Measurements from ENCODE around the gene FKBP5.

Gene FKBP5

GRCh38 chr6:35678021-35678654 is 10.6 kb downstream of the FKBP5 start:
- Histone ChIP-seq H3K9me3 (ENCODE audit: insufficient read depth, low read length, severe bottlenecking) (no peaks in the 10 kb centered on the region), H3K79me2 (ENCODE audit: insufficient read depth, low read length) (no peaks in the 10 kb centered on the region), H3K27me3 (ENCODE audit: insufficient read depth, low read length, poor library complexity) (peaks cover 38% of the 10 kb centered on the region), H3K4me3 (ENCODE audit: low read depth in 1 of 2, low read length in 2 of 2) (no peak overlapping the region), H3K36me3 (ENCODE audit: insufficient read depth, low read length) (no peaks in the 10 kb centered on the region), H3K4me2 (ENCODE audit: insufficient read depth, low read length) (no peak overlapping the region), H2AFZ (ENCODE audit: low read depth, low read length) (no peak overlapping the region), H3K27ac (ENCODE audit: low read length) (no peak overlapping the region), H3K9ac (ENCODE audit: low read depth, low read length) (no peak overlapping the region), H4K20me1 (ENCODE audit: insufficient read depth, low read length) (no peaks in the 10 kb centered on the region), H3K4me1 (ENCODE audit: insufficient read depth, low read length) (no peaks in the 10 kb centered on the region)
- no peak for DNase-seq
- no peak for TF ChIP-seq CTCF (IDR thresholded peaks at IDR 0.05; ENCODE audit: borderline replicate concordance, extremely low read depth, low read length, poor library complexity, severe bottlenecking)
- no peak for TF ChIP-seq EZH2 (IDR thresholded peaks at IDR 0.05; ENCODE audit: borderline replicate concordance, low read depth, low read length, severe bottlenecking)
- ATAC-seq (ENCODE audit: insufficient read depth, low read depth) = no peak

- no peaks in the 10 kb centered on the region for H3K4me1 ChIP-seq (ENCODE audit: insufficient read depth, low read length)
- no peak overlapping the region for H3K4me3 ChIP-seq (ENCODE audit: low read depth in 1 of 2, low read length in 2 of 2)
- no peak overlapping the region for H3K27ac ChIP-seq (ENCODE audit: low read length)
- no peaks in the 10 kb centered on the region for H3K9me3 ChIP-seq (ENCODE audit: insufficient read depth, low read length, severe bottlenecking)
- TF ChIP-seq CTCF (IDR thresholded peaks at IDR 0.05; ENCODE audit: borderline replicate concordance, extremely low read depth, low read length, poor library complexity, severe bottlenecking) (no peak), EZH2 (IDR thresholded peaks at IDR 0.05; ENCODE audit: borderline replicate concordance, low read depth, low read length, severe bottlenecking) (no peak)
- H4K20me1 ChIP-seq (ENCODE audit: insufficient read depth, low read length) = no peaks in the 10 kb centered on the region
- H3K4me2 ChIP-seq (ENCODE audit: insufficient read depth, low read length) = no peak overlapping the region
- no peak overlapping the region for H2AFZ ChIP-seq (ENCODE audit: low read depth, low read length)
- no peak for ATAC-seq (ENCODE audit: insufficient read depth, low read depth)
- H3K36me3 ChIP-seq (ENCODE audit: insufficient read depth, low read length) = no peaks in the 10 kb centered on the region
- no peaks in the 10 kb centered on the region for H3K79me2 ChIP-seq (ENCODE audit: insufficient read depth, low read length)
- no peak for DNase-seq
- H3K27me3 ChIP-seq (ENCODE audit: insufficient read depth, low read length, poor library complexity) = peaks cover 38% of the 10 kb centered on the region
- H3K9ac ChIP-seq (ENCODE audit: low read depth, low read length) = no peak overlapping the region
Observed at GRCh38 chr6:35677456-35677855, 11.3 kb downstream of the FKBP5 start.

GRCh38 chr6:35675871-35676459 is 12.8 kb downstream of the FKBP5 start:
- H4K20me1 ChIP-seq (ENCODE audit: insufficient read depth, low read length) = no peaks in the 10 kb centered on the region
- peaks cover 34% of the 10 kb centered on the region for H3K27me3 ChIP-seq (ENCODE audit: insufficient read depth, low read length, poor library complexity)
- no peak for ATAC-seq (ENCODE audit: insufficient read depth, low read depth)
- H3K4me3 ChIP-seq (ENCODE audit: low read depth in 1 of 2, low read length in 2 of 2) = no peak overlapping the region
- TF ChIP-seq EZH2 (IDR thresholded peaks at IDR 0.05; ENCODE audit: borderline replicate concordance, low read depth, low read length, severe bottlenecking) (no peak), CTCF (IDR thresholded peaks at IDR 0.05; ENCODE audit: borderline replicate concordance, extremely low read depth, low read length, poor library complexity, severe bottlenecking) (no peak)
- no peak overlapping the region for H3K27ac ChIP-seq (ENCODE audit: low read length)
- no peaks in the 10 kb centered on the region for H3K79me2 ChIP-seq (ENCODE audit: insufficient read depth, low read length)
- DNase-seq = no peak
- H2AFZ ChIP-seq (ENCODE audit: low read depth, low read length) = no peak overlapping the region
- H3K4me2 ChIP-seq (ENCODE audit: insufficient read depth, low read length) = no peak overlapping the region
- H3K36me3 ChIP-seq (ENCODE audit: insufficient read depth, low read length) = no peaks in the 10 kb centered on the region
- H3K4me1 ChIP-seq (ENCODE audit: insufficient read depth, low read length) = no peaks in the 10 kb centered on the region
- no peaks in the 10 kb centered on the region for H3K9me3 ChIP-seq (ENCODE audit: insufficient read depth, low read length, severe bottlenecking)
- H3K9ac ChIP-seq (ENCODE audit: low read depth, low read length) = no peak overlapping the region

Measured in DND-41 (cell line).